Ovary (tissue), 3 donors: ENCODE measurements around the gene UBA5.

Experiments used
- CTCF ChIP-seq, 3 donors: fragments of 450-650 bp in 2 of 3; fragments of 200-600 bp in 1 of 3; IDR thresholded peaks; one replicate each; pipeline versions ENCODE4 v1.5.1 to v1.8.0; 2016 to 2022; ENCODE audit warnings: antibody characterized with exemption in 3 of 3, mild to moderate bottlenecking in 1 of 3
- EP300 ChIP-seq: sonication (generic); formaldehyde crosslinking; IDR thresholded peaks from one replicate; pipeline ENCODE4 v1.6.1; 2017; ENCODE audit warnings: antibody characterized with exemption
- POLR2A ChIP-seq: fragments of 450-650 bp; IDR thresholded peaks from one replicate; pipeline ENCODE4 v1.6.1; 2017; ENCODE audit warnings: antibody characterized with exemption, mild to moderate bottlenecking, moderate library complexity
- donor health status: DM: no; HTN: no; CAD: no.

DNA sequence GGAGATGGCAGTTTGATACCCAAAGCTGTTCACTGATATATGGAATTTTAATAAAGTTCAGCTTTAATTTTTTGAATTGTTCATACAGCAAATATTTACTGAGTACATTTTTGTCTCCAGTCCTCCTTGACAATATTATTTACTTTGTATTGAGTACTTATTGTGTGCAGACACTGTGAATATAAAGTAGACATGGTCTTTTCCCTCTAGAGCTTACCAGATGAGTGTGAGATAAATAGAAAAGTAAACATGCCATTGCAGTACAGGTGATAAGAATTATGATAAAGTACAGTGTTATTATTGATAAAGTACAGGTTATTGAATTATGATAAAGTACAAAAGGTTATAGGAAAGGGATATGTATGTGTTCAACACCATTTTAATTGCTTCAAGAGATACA is 2.1 kb downstream of the UBA5 start:
- TF ChIP-seq CTCF (IDR thresholded peaks at IDR 0.05) (no peak), EP300 (no peak), POLR2A (no peak)
